ENCODE data around the gene SMIM30.
"Not testable (repeated sequence)": the region's sequence is repeated elsewhere in the genome, so short reads cannot be mapped to it uniquely, and the experiment has no call there.

SMIM30 gene, protein sequence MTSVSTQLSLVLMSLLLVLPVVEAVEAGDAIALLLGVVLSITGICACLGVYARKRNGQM

DNA sequence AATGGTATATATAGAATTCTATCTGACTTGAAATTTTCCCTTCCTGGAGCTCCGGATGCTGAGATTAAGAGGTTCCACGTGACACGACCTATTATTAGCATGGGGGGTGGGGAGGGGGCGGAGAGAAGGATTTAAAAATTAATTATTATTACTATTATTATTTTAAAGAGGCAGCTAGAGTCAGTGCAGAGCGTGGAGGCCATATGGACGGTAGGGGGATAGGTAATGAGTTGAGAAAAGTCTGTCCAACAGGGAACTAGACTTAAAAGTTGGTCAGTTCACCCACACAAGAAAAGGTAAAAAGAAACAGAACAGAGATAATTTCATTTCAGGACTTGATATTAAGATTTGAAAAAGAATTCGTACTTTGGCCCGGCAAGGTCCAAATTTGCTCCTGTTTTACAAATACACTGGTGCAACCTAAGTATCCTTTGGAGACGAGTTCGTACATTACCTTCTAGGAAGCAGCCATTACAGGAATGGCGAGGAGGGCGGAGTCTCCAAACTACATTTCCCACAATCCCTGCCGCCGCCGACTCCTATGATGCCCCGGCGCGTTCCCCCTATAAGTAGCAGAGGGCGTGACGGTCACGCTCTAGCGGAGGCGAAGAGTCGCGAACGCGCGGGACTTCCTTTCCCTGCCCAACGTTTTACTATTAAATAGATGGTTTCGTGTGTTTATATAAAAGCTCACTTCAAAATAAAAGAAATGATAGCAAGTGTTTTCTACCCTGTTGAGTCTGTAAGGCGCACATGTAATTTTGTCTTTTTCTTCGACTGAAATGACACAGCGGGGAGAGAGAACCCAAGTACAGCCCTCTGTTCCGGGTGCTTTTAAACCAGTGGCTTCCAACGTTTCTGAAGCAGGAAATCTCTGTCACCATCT is at the start of gene SMIM30:
Gene SMIM30, minus strand, starts transcription at position 481 of the 886 bp plus-strand sequence. CDS start 976 bp downstream, outside the sequence.
- peak; percentile 97 for FAIRE-seq

DNA sequence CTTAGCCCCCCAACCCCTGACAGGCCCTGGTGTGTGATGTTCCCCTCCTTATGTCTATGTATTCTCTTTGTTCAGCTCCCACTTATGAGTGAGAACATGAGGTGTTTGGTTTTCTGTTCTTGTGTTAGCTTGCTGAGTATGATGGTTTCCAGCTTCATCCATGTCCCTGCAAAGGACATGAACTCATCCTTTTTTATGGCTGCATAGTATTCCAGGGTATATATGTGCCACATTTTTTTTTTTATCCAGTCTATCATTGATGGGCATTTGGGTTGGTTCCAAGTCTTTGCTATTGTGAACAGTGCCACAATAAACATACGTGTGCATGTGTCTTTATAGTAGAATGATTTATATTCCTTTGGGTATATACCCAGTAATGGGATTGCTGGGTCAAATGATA is 47.8 kb upstream of the SMIM30 start:
- not testable (repeated sequence) for FAIRE-seq

DNA sequence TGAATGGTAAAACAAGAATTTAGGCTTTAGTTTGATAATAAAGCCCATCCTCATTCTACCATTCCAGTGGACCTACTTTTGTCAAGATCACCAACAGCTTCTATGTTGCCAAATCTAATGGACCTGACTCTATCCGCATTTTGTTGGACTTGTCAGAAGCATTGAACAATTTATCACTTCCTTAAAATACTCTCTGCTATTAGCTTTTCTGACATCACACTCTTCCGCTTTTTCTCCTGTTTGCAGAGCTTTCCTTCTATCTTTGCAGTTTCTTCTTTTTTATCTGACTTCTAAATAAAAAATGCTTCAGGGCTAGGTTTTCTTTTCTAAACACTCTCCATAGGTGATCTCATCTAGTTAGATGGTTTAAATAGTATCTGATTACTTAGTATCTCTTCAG is 42.7 kb upstream of the SMIM30 start:
- no peak for FAIRE-seq

DNA sequence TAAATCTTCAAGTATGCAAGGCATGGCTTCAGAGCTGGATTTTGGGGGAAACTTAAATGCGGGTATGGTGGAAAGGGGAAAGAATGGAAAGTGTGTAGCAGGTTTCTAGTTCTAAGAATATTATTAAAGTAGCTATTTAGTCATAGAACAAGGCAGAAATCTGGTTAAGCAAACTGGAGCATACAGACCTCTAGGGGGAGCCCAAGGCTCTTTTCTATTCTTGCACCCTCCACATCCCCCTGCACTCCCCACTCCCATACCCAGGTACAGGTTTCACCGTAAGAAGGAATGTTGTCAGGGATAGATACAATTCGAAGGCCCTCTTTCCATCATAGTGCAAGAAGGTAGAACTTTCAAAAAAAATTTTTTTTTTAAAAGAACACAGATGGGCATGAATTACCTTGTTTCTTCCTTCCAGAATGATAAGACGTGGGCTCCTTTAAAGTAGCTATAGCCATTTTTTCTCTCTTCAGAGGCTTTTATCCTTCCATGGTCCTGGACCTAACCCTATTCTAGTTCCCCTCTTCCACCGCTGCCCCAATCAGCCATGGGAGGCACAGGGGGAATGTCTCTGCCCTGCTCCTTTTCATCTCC is 41.5 kb upstream of the SMIM30 start:
- FAIRE-seq, result peak; percentile 3

DNA sequence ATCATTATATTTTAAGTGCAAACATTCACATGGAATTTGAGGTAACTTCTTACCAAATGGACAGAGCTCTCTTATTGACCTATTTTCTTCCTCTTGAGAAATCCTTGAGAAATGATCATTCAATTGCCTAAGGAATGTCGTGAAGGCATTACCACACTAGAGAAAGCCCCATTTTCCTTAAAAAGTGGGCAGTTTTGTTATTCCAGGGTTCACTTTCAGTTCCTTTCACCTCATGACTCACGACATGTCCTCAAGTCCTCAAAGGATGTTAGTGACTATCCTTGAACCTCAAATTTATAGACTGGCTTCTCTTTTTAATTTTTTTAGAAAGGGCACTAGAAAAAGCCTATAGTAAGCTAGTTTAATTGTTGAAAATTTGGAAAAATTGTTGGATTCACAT is 40.4 kb upstream of the SMIM30 start:
- no peak for FAIRE-seq

DNA sequence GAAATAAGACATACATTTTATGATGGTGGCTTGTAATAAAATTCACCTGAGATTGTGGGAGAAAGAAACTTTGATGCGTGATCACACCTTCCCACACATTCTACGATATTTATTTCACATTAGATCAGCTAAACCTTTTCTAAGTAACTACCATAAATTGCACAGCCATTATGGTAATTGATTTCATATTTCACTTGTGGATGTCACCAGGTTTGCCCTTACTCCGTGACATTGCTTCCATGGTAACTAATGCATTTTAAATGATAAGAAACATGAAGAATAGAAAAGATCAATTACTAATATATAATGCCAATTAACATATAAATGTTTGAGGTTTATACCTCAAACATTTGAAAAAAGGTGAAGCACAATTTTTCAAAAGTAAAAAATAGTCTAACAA is 35.8 kb upstream of the SMIM30 start:
- no peak for FAIRE-seq

DNA sequence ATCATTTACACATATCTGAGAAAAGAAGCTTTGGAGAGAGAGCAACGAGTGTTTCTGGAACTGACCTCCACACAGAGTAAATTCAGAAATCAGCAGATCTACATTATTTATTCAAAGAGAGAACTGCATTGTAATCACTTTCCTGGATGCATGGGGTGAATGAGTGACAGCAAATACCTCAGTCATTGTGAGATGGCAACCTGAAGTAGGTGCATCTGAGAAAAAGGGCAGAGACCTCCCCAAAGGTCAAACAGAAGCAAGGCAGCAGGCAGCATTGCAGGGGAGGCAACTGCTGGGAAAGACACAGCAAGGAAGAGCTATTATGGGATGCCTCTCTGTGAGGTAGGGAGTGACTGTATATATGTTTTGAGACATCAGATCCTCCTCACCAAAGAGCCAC is 26.5 kb upstream of the SMIM30 start:
- no peak for FAIRE-seq

DNA sequence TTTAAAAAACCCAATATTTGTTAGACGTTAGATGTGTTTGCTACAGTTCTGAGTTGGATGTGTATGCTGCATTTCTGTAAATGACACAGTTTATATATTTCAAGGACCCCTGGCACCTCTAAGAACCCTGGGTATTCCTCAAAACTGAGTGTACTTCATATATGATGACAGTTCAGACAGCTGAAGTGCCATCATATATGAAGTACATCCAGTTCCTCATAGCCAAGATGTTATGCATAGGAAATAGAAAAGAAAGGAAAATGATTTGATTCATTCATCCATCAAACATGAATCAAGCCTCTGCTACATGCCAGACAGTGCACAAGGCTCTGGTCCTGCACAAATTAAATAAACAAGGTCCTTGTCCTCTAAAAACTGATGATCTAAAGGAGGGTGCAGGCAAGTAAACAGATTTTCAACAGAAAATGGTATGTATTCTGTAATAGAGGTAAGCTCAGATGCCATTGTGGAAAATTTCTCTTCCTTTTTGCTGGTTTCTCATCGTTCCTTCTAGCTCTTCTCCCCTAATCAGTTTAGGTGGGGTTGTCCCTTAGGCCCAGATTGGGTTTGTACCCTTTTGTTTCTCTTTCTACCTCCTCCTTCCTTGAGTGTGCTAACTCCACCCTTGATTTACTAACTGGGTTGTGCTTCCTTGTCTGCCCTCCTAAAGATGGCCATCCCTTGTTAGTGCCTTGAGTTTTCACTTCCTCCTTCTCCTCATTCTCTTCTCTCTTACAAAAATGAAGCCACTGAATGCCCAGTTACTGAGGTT is 25.3 kb upstream of the SMIM30 start:
- FAIRE-seq, result no peak

DNA sequence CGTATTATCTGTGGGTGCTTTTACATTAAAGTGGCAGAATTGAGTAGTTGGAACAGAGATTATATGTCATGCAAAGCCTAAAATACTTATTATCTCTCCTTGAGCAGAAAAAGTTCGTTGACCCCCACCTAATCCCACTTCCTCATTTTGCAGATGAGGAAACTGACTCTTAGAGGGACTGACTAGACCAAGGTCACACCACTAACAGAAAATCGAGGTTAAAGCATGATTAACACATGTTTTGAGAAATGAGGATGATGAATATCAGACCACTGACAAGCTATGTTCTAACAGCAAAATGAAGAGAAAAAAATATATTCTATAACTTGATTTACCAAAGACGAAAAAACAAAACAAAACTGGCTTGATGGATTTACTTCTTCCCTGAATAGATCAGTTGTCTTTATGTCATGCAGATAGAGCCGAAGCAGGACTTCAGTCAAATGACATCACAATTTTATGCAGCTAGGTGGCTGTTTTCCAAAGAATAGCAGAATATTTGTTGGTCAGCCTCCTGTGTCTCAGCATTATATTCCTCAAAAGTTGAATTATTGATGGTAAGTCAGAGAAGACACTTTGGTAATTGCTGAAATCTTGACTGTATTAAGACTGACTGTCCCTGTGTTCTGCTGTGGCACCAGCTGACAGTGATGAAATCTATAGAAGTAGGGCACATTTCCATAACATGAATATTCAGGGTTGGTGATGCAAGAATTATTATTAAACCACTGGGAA is 24.2 kb upstream of the SMIM30 start:
- FAIRE-seq, result no peak

DNA sequence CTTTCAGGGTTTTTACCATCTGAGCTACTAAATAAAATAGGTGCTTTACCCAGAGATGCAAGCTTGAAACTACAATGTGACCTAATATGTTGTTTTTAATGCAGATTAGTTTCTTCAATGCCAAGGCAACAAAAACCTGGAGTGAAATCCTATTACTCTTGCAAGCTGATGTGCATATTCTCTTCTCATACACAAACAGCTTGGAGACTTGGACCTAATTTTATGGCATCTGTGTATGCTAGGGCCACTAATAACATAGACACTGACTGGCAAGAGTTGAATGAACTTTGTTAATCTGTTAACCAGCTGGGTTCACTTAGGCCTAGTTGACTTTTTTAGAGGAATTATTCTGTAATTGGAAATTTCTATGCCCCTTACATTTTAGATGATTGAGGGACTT is 23.4 kb upstream of the SMIM30 start:
- FAIRE-seq, result no peak

DNA sequence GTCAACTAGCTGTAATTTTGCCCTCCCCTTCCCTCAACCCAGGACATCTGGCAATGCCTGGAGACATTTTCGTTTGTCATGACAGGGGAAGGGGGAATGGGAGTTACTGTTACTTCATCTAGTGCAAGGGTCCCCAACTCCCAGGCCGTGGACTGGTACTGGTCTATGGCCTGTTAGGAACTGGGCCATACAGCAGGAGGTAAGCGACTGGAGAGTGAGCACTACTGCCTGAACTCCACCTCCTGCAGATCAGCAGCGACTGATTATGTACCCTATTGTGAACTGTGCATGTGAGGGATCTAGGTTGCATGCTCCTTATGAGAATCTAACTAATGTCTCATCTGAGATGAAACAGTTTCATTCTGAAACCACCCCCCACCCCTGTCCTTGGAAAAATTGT is 22.6 kb upstream of the SMIM30 start:
- FAIRE-seq, result no peak

DNA sequence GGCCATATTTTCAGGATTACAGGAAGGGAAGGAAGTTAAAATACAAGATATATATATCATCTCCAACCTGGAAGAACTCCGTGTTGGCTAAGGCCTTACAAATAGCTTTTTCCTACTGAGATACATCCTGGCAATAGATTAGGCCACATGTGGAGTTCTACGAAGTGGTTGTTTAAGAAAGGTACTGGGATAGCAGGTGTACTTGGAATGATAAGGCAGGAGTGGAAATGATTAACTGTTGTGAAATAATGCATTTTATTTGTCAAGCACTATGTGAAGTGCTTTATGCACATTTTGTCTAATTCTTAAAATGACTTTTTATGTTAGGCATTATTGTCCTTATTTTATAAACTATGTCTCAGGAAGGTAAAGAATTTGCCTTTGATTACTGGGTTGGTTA is 18.9 kb upstream of the SMIM30 start:
- FAIRE-seq, result no peak

DNA sequence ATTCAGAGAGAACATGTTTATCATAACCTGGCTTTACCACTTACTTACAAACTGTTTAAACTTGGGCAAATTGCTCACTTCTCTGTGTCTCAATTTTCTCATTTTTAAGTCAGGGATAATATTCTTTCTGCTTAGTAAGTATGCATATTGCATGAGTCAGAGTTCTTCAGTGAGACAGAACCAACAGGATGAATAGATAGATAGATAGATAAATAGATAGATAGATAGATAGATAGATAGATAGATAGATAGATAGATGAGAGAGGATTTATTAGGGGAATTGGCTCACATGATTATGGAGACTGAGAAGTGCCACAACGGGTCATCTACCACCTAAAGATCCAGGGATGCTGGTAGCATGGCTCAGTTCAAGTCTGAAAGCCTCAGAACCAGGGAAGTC is 15.7 kb upstream of the SMIM30 start:
- FAIRE-seq, result no peak

DNA sequence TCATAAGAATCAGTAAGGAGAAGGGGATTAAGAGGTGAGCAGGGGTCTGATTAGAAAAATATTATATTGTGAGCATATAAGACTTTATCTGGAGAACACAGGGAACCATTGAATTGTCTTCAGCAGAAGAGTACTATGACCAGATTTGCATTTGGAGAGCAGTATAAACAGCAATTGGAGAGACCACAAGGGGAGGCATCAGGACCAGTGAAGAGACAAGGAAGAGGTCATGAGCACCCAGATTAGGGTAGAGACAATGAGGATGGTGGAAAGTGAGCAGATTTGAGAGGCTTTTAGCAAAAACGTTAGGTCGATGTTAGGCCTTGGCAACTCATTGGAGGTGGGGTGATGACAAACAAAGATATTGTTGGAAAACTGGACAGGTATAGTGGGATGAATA is 13.0 kb upstream of the SMIM30 start:
- no peak for FAIRE-seq

DNA sequence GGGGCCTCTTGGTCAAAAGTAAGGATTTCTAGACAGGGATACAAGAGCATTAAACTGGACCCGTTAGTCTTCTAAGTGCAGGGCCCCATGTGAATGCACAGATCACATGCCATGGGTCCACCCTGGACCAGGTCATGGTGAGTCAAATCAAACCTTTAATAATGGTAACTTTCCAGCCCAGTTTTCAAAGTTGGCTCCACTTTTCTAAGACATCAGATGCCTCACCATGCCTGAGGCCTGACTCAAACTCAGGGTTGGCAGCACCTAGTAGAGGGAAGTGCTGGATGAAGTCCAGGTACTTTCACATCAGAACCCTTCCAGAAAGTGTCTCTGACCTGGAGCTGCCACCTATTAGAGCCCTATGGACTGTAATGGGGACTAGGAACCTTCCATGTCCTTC is 9.7 kb upstream of the SMIM30 start:
- FAIRE-seq, result no peak

DNA sequence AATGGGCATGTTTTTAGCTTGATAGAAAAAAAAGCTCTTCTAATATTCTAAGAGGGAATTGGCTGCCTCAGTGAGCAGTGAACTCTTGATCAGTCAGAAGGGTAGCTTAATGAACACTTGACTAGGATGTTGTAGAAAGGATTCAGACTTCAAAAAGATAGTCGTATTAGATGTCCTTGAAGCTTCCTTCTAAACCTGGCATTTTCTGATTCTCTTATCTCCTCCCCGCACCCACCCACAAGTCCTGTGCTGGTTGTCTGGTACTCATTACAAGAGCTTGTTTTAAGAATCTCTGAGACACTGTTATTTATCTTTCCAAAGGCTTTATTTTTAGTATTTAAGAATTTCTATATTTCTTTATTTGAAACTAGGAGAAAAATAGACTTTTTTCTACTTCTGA is 7.4 kb upstream of the SMIM30 start:
- FAIRE-seq, result no peak

DNA sequence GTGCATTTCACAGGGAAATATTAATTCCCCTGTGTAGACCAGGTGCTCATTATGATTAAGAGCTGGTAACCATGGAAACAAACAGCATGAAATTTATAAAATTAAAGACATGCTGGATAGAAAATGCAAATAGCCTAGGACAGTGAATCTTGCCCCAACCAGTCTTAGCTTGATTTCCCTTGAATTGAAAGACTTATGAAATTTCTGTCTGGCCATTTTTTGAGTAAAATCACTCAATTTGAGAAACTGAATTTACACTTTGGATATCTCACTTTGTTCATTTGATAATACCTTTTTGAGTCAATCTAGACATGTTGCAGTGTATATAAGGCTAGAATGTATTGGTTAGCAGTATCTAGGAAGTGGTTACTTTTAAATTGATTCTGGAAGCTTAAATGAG is 4.4 kb upstream of the SMIM30 start:
- no peak for FAIRE-seq

DNA sequence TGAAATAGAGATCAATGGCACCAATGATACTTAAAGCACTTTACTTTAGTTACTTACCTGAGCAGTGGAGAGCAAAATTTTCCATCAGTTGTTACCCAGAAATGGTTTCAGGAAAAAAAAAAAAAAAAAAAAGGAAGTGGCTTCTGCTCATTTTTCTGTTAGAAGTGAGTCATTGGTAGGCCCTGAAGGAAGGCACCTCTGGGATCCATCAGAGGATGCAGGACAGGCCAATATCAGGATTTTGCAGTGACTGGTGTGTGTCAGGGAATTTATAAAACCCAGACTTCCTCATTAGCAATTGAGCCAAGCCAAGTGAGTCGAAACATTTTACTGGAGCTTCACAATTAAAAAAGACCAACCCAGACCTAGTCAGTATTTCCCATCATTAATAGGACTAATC is 2.3 kb upstream of the SMIM30 start:
- no peak for FAIRE-seq

DNA sequence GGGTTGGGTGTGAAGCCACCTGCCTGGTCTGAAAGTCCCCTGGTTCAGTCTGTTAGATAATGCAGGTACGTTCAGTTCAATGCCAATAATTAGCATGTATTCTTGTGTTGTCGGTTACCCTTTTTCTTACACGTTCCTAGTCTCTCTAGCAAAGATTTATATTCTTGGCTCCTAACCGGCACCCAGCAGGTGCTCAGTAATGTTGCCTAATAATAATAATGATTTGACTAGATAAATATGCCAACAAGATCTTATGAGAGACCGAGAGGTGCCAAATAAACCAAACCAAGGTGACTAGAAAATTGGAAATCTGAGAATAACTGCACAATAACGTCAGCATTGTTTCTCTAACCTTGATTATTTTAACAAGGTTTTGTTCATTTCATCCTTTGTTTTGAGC is 1.1 kb upstream of the SMIM30 start:
- no peak for FAIRE-seq

DNA sequence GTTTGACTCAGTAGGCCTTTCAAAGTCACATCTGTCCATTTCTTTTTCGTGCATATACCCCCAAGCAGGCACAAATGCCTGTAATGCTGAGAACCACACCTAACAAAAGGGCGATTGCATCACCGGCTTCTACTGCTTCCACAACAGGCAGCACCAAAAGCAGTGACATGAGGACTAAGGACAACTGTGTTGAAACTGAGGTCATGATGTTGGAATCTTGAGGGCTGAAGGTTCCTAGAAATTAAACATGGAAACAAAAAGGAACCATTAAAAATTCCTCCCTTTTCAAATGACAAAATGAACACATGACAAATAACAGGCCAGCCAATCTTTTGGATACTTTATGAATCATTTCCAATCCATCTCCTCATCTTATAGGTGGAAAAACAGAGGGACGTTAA is 980 bp downstream of the SMIM30 start:
- not testable (repeated sequence) for FAIRE-seq

DNA sequence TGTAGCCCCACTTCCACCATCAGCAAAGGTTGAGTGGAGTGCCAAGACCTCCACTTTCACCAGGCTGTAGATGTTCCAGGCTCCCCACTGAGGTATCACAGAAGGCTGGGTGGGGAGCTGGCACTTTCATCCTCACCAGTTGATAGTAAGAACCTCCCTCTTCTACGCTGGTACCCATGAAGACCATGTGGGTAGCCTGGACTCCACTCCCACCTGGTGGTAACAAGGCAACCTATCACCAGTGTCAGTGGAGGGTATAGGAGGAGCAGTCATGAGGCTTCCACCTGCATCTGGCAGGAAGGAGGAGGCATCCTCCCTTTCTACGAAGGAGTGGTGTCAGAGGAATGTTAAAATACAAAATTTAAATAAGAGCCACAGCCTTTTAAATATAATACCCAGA is 4.4 kb downstream of the SMIM30 start:
- no peak for FAIRE-seq

DNA sequence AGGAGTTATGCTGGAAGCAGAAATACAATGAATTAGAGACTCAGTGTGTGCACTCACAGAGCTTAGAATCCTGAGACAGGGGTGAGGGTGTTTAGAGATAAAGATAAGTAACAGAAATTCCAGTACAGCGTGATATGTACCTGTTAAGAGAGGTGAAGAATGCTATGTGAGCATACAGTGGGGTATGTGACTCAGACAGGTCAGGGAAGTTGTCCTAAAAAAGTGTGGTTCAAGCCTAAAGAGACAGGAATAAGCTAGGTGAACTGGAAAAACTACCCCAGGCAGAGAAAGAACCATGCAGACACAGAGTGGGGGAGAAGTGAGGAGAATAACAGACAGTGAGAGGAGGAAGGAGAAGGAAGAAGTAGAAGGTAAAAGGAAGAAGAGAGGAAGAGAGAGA is 8.6 kb downstream of the SMIM30 start:
- no peak for FAIRE-seq

DNA sequence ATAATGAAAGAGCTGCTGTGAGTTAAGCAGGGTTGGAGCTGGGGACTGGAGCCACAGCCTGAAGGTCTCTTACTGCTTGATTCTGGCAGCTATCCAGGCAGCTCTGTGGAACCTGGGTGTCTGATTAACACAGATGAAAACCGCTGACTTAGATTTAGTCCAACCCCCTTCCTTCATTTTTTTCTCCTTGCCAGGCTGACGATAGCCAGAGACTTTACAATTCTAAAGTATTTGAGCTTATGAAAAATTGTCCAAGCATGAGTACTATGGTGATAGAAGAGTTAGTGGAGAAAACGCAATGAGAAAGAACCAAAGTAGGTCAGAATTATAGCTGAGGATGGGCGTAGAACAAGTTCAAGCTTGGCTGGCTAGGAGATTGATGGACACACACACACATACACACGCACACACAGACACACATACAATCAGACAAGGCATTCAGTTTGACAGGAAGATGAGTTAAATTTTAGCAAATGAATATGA is 18.2 kb downstream of the SMIM30 start:
- no peak for FAIRE-seq
